HG03039 (cell line): ENCODE results near the gene H2AZ2.
A peak's percentile ranks its signal among the peaks of the same experiment; 100 is the strongest.
"Not testable (repeated sequence)": the region's sequence is repeated elsewhere in the genome, so short reads cannot be mapped to it uniquely, and the experiment has no call there.

ENCODE experiments used
- ATAC-seq: cut with Tn5 transposase; IDR thresholded peaks from one replicate; pipeline ENCODE4 v1.9.1; 2021; ENCODE audit warnings: mild to moderate bottlenecking, moderate library complexity; ENCODE audit not compliant: unreplicated experiment

H2AZ2 gene

DNA sequence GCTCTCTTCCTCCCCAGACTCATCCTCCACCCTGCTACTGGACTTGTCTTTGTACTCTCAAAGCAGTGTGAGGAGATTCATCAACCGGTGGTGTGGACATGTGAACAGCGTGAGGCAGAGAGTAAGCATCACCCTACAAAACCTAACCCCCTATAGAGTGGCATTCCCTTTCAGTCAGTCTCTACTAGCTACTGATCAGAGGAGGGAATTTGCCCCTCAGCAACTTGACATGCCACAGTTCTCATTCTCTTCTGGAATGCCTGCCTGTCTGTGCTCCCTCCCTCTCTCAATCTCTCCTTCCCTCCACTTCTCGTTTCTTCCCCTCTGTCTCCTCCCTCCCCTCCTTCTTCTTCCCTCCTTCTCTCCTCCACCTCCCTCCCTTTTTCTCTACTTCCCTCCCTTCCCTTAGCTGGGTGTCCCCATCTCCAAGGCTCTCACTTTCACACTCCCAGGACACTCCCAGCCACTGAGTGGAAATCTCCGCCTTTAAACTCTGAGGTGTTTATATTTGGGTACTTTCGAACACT is 24.6 kb downstream of the H2AZ2 start:
- no peak for ATAC-seq

DNA sequence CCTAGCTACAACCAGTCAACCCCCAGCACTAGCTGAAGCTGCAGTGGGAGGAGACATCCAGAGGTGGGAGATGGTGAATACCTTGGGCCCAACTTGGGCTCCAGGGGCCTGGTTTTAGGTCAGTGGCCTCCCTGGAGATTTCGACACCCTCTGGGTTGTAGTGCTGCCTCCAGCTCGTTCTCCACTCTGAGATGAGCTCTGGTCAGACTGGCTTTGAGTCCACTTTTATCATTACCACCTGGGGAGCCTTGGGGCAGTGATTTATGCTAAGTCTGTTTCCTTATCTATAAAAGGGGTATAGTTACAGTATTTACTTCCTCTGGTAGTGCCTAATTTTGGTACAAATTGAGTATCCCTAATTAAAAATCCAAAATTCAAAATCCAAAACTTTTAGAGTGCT is 28.6 kb downstream of the H2AZ2 start:
- ATAC-seq: no peak

DNA sequence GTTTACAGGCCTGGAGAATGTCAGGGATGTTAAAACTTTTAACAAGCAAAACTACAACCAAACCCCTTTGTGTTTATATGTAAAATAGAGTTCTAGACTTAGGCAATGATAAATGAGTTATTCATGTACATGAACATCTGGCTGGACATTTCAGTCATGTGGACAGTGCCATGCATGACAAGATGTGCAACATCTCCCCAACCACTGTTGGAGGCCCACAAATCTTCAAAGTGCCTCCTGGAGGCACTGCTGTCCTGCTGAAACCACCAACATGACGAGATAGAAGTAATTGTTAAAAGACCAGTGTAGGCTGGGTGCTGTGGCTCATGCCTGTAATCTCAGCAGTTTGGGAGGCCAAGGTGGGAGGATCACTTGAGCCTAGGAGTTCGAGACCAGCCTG is 33.0 kb downstream of the H2AZ2 start:
- ATAC-seq: no peak

DNA sequence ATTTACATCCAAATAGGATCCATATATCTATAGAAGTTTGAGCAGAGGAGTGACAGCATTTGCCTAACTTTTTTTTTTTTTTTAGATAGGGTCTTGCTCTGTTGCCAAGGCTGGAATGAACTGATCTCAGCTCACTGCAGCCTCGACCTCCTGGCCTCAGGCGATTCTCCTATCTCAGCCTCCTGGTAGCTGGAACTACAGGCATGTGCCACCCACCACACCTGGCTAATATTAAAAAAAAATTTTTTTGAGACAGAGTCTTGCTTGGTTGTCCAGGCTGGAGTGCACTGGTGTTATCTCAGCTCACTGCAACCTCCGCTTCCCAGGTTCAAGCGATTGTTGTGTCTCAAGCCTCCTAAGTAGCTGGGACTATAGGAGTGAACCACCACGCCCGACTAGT is 36.3 kb downstream of the H2AZ2 start:
- ATAC-seq: no peak

DNA sequence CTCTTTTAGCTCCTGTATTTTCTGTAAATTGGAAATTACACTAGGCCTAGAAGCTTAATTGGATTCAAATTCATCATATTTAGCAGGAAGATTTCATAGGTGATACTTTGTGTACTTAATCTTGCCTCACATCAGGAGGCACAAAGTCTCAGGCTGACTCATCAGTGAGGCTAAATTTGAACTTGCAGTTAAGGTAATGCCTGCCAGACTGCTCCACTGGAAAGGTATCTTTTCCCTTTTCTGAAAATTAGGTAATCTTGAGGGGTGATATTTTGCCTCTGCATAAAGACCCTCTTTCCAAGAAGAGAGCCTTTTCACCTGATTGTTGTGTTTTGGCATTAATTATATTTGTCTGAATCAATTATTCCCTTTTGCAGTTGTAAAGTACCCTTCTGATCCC is 36.8 kb downstream of the H2AZ2 start:
- ATAC-seq: no peak

DNA sequence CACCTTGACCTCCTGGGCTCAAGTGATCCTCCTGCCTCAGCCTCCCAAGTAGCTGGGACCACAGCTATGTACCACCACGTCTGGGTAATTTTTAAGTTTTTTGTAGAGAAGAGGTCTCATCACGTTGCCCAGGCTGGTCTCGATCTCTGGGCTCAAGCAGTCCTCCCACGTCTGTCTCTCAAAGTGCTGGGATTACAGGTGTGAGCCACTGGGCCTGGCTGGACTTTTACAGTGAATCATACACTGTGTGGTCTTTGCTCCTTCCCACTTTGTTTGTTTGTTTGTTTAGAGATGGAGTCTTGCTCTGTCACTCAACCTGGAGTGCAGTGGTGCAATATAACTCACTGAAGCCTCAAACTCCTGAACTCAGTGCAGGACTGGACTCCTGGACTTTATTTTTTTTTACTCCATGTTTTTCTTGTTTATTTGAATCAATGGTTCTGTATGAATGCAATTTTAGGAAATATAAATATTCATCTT is 38.9 kb downstream of the H2AZ2 start:
- no peak for ATAC-seq

DNA sequence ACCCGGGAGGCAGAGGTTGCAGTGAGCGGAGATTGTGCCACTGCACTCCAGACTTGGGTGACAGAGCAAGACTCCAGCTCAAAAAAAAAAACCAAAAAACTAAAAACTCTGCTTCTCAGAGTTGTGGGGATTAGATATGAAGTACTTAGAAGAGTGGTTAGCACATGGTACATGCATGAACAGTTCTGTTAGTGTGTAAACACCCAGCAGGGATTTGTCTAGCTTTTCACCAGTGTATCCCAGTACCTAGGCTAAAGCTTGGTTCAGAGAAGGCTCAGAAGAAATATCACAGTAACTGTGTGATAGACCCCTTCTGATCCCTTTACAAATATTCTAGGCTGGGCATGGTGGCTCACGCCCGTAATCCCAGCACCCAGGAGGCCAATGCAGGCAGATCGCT is 41.9 kb downstream of the H2AZ2 start:
- ATAC-seq: no peak

DNA sequence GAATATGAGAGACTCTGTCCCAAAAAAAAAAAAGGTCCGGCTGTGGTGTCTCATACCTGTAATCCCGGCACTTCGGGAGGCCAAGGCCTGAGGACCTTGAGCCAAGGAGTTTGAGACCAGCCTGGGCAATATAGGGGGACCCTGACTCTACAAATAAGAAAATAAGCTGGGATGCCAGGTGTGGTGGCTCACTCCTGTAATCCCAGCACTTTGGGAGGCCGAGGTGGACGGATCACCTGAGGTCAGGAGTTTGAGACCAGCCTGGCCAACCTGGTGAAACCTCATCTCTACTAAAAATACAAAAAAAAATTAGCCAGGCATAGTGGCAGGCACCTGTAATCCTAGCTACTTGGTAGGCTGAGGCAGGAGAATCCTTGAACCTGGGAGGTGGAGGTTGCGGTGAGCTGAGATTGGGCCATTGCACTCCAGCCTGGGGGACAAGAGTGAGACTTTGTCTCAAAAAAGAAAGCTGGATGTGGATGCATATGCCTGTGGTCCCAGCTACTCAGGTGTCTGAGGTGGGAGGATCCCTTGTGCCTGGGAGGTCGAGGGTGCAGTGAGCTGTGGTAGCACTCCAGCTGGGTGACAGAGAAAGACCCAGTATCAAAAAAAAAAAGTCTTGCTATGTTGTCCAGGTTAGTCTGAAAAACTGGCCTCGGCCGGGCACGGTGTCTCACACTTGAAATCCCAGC is 43.9 kb downstream of the H2AZ2 start:
- ATAC-seq: not testable (repeated sequence)

DNA sequence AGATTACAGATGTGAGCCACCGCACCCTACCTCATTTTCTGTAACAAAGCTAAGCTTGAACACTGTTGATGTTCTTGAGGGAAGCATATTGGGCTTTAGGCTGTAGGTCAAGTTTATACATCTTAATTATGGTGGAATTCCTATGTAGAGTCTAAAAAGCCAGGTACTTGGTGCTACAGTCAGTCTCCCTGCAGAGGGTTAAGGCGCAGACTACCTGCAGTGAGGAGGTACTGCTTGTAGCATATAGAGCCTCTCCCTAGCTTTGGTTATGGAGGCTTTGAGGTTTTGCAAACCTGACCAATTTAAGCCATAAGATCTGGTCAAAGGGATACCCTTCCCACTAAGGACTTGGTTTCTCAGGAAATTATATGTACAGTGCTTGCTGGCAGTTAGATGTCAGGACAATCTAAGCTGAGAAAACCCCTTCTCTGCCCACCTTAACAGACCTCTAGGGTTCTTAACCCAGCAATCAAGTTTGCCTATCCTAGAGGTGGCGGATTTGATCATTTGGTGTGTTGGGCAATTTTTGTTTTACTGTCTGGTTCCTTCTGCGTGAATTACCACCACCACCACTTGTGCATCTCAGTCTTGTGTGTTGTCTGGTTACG is 45.4 kb downstream of the H2AZ2 start:
- no peak for ATAC-seq

DNA sequence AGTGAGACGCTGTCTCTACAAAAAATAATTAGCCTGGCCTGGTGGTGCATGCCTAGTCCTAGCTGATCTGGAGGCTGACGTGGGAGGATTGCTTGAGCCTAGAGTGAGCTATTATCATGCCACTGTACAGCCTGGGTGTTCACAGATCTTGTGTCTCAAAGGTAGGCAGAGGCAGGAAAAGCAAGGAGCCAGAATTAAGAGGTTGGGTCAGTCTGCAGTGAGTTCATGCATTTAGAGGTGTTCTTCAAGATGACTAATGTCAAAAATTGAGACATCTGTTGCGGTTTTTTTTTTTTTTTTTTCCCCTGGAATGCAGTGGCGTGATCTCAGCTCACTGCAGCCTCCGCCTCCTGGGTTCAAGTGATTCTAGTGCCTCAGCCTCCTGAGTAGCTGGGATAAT is 46.0 kb downstream of the H2AZ2 start:
- no peak for ATAC-seq

DNA sequence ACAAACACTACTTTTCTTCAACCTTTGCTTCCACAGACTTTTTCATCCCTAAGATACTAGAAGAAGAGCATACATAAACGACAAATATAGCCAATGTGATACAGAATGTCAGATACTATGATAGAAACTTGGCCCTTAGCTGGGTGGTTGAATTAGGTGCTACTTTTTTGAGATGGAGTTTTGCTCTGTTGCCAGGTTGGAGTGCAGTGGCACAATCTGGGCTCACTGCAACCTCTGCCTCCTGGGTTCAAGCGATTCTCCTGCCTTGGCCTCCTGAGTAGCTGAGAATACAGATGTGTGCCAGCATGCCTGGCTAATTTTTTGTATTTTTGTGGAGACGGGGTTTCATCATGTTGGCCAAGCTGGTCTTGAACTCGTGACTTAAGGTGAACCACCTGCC is 47.9 kb downstream of the H2AZ2 start:
- no peak for ATAC-seq

DNA sequence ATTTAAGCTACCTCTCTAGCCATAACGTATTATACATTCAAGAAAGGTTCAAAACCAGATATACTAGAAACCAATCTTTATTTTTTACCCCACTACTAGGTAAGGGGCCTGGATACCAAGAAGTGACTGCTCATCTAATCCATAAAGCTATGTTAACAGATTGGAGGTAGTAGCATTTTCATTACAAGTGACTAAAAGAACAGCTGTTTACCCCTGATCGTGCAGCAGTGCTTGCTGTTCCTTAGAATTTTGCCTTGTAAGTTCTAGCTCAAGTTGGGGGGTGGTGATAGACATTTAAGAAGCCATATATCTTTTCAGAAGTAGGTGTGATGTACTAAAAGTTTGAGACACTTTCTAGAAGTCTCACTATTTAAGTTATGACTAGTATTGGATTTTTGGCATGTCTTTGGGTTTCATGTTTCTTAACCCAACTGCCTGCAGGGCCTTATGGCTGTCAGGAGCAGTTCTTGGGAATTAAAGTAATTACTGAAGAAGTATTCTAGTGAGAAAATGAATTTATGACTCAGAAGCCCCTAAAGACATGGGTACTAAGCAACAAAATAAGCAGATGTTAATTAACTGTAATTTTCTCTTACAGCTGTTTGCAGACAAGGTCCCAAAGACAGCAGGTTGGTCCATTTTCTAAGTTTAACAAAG is 49.1 kb downstream of the H2AZ2 start:
- no peak for ATAC-seq

DNA sequence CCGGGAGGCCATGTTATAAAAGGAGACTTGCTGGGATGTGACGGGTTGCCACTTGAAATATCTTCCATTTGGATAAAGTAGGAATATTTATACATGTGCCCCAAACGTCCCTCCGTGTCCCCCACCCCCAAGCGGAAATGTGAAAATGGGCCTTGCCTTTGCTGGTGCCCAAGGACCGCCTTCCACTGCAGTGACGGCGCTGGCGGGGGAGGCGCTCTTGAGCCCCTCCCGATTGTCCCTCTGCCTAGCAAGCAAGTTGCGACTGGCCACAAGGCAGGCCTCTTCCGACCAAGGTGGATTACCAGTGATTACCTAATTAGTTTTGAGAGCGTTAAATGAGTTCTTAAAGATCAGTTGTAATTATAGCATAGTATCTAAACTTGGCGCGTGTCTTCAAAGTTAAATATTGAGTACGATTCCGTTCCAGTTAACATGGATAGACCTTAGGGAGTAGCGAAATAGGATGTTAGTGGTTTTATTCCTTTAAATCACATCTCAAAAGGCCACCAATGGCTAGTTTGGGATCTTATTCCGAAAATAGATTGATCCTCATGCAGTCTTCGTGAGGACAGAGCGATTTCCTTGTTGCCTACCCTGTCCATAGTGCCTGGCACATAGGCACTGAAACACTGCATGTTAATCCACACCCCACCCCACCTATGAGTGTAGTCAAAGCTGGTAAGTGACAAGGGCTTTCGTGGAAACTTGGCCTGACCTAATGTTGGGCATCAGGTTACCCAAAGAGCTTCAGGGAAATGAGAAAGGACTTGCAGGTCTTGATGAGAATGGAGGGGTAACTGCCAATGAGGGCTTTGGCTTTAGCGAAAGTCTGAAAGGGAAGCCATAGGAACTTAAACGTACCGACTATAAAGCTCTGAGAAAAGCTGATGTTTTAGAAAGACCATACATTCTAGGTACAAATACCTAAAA is 50.3 kb downstream of the H2AZ2 start:
- ATAC-seq: peak; percentile 46

DNA sequence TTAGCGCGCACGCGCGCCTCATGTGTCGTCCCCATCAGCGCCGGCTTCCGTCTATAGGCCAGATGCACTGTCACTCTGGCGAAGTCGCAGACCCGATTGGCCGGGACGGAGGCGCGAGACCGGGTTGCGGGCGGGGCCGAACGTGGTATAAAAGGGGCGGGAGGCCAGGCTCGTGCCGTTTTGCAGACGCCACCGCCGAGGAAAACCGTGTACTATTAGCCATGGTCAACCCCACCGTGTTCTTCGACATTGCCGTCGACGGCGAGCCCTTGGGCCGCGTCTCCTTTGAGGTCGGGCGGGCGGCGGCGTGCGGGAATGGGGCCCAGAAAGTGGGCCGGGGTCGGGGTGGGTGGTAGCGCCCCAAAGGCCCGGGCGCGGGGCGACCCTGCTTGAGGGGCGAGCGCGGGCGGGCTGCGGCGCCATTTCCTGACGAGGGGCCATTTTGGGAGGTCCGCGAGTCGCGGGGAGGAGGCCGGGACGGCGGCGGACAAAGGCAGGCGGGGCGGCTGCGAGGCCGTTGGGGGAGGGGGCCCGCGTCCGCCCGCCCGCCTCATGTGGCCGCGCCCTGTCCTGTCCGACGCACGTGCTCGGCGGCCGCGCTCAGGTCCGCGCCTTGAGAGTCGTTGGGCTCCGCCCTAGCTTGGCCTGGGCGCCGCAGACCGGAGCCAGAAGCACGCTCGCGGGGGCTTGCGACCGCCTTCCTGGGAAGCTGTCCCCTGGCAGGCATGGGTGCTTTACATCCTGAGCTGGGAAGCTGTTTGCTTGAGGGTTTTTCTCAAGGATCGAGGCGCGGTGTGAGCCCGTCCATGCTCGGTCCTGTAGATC is 51.2 kb downstream of the H2AZ2 start, which contains the start of gene PPIA:
TSS of gene PPIA (plus strand) at position 178 of the 825 bp plus-strand sequence. CDS start at position 222, 44 bp downstream.
- ATAC-seq: peak; percentile 85

DNA sequence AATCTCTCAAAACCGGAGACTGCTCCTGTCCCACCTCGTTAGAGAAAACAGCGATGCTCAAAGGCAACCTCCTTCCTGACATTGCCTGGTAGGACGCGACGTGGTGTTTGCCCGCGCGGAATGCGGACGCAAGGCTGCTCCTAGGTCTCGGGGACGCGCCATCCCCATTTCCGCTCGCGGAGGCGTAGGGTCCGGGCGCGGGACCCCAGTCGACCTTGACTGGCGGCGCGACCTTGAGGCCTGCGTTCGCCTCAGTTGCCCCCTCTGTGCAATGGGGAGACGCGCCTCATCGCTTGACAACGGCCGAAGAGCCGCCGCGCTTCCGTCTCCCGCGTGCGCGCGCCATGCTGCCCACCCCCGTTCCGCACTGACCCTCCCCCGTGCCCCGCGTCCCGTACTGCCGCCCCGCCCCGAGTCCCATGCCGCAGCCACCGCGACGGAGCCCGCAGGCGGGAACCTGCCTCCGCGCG is 51.8 kb downstream of the H2AZ2 start:
- peak; percentile 19 for ATAC-seq

DNA sequence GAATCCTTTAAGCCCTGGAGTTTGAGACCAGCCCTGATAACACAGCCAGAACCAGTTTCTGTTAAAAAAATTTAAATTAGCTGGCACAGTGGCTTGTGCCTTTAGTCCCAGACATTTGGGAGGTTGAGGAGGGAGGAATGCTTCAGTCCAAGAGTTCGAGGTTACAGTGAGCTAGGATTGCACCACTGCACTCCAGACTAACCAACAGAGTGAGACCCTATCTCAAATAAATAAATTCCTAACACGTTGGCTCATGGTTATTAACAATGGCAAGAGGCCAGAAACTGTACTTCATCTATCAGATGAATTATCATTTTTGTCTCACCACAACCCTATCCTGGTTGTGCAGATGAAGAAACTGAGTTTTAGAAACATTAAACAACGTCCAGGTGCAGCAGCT is 53.6 kb downstream of the H2AZ2 start:
- ATAC-seq: no peak

DNA sequence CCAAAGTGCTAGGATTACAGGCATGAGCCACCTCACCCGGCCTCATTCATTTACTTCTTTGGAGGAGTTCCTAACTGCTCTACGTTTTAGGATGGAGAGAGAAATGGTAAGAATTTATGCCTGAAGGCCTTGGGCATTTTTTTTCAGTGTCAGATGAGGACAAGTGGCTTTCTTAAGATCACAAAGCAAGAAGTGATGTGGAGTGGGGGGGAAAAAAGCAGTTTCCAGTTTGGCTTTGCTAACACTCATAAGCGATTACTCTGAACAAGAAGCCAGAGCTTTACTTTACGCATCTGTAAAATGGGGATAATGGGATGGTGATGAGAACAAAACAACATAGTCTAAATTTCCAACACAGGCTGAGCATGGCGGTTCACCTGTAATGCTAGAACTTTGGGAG is 54.0 kb downstream of the H2AZ2 start:
- no peak for ATAC-seq

DNA sequence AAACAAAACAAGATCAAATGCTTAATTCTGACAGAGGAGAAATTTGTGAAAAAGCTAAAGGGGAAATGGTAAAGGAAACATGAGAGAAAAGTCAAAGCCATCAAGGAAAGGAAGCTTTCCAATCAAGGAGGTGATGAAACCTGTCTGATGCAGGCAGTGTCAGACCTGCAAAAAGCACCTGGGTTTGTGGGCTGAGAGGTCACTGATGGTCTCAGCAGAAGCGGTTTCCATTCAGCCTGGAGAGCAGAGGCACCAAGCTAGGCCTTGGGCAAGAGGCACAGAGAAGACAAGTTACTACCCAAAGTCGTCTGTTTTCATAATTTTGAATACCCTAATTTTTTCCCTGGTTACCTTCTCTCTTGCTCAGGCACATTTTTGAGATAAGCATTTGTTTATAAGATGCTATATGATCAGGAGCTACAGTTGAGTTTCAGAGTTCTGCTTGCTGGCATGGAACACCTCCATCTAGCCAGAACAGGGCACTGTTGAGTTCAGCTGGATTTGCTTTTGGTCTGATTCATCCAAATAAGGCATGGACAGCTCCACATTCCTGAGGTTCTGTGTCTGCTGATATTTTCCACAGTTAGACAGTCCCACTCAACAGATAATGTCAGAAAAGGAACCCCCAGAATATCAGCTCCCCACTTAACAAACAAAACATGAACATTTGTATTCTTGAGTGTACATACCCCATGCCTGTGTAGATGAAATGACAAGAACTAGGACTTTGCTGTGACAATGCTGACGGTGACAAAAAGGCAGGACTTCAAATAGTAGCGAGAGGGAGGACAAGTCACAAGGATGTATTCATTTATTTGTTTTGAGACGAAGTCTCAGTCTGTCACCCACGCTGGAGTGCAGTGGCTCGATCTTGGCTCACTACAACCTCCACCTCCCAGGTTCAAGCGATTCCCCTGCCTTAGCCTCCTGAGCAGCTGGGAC is 56.3 kb downstream of the H2AZ2 start:
- no peak for ATAC-seq

DNA sequence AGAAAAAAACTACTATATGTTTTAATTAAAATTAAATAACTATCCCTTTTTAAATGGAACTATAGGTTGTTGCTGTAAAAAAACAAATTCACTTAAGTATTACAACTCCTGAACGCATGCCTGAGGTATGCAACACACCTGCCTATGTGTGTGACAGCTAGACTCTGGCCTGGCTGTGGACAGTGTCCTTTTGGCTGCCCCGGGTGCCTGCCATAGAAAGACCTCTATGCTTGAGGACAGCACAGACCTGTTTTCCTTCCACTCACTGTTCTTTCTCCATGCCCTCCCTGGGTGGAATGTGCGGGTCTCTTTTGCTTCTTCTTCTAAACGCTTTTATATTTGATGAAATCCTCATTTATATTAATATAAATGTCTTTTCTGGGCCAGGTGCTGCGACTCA is 57.9 kb downstream of the H2AZ2 start:
- no peak for ATAC-seq
